Measurements from ENCODE around the gene CXCL13.
"Not testable (repeated sequence)": the region's sequence is repeated elsewhere in the genome, so short reads cannot be mapped to it uniquely, and the experiment has no call there.

CXCL13 gene, protein sequence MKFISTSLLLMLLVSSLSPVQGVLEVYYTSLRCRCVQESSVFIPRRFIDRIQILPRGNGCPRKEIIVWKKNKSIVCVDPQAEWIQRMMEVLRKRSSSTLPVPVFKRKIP
- 0.06 to 0.22 reads per million in 2 experiments for total RNA-seq

DNA sequence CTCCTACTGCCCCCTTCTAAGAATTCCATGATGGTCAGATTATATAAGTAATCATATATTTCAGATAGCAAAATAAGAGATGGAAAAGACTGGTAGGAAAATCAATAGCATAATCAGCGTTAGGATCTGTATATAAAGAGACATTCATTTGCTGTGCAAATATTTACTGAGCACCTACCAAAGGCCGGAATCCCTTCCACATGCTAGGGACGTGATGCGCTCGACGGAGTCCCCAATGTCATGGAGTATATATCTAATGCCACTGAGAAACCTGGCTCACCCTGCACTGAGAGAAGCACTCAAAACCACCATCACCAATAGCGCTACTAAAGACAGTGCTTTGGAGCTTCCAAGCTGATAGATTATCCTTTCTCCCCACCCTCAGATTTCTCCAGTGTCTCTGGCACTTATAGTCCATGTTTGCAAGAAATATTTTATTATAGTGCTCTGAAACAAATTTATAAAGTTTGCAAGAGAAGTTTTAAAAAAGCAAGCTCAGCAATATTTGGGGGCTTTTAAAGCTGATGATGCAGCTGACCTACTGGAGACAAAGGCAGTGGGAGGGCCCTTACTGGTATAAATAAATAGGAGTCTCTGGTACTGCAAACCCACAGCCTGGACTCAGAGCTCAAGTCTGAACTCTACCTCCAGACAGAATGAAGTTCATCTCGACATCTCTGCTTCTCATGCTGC is at the start of gene CXCL13:
CXCL13 (plus strand) TSS at position 611 of the 693 bp plus-strand sequence; CDS start at position 657, 46 bp downstream.
- no peak for DNase-seq (ENCODE audit: low read depth)

DNA sequence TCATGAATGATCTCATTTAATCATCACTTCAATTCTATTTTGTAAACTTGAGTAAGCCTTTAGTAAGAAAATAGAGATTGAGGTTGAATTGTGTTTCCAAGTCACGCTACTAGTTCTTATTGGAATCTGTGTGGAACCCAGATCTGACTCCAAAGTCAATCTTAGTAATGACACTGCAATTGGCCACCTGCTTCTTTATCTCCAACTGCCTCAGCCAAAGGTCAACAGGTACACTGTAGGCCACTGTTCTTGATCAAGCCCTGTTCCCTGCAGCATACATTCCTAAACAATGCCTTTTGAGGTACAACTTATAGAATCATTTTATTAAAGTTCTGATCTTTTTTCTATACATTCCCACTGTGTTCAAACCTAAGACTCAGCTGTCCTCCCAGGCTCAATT is 45.5 kb upstream of the CXCL13 start:
- no peak for DNase-seq (ENCODE audit: low read depth)

- not testable (repeated sequence) for DNase-seq (ENCODE audit: low read depth)
Measured at GRCh38 chr4:77561720-77562119, 43.9 kb upstream of the CXCL13 start.

DNA sequence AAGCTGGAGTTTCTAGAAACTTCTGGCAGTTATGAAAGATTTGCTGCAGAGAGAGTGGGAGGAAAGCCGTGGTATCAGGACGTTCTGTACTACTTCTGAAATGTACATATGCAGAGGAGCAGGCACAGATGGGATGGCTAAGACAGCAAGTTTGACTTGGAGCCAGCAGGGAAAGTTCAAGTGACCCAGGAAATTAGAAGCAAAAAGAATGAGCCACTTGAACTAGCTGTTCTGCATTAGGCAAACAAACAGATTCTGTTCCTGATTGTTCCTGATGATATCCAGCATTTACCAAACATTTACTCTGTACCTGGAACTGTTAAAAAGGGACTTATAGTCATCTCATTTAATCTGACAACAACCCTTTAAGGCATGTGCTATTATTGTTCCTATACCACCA is 41.4 kb upstream of the CXCL13 start:
- DNase-seq (ENCODE audit: low read depth): no peak

DNA sequence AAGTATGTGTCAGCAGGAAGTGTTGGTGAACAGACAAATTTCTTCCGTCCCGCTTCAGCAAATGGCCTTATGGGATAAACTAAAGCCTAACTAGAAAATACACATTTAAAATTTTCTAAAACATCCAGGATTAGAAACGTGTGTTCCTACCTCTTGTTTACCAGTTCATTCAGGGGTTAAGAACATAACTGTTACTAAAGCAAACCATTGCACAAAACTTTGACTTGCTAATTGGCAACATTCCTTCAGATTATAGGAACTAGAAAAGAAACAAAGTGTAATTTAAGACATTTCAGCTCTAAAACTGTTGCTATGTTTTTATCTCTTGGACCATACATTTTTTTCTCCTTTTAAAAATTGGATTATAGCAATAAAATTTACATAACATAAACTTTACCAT is 39.5 kb upstream of the CXCL13 start:
- DNase-seq (ENCODE audit: low read depth): no peak

GRCh38 chr4:77567549-77567948 is 38.1 kb upstream of the CXCL13 start:
- no peak for DNase-seq (ENCODE audit: low read depth)

- DNase-seq (ENCODE audit: low read depth): not testable (repeated sequence)
Measured at GRCh38 chr4:77570508-77571214, 35.0 kb upstream of the CXCL13 start.

DNA sequence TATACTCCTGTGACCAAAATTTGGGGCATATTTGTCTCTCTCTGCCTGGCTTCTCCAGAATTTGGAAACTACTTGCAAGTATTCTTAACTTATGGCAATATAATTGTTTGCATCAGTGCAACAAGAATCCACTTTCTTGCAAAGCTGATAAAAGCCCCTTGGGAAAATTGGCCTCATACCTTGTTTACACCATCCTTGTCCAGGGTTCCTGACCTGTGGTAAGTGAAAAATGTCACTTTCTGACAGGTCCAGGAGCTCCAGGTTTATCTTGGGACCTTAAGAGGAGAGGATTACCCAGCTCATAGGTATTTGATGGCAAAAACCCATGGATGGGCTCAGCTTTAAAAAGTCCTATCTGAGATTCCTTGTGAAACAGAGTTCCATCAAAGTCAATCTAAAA is 29.3 kb upstream of the CXCL13 start:
- no peak for DNase-seq (ENCODE audit: low read depth)

- no peak for DNase-seq (ENCODE audit: low read depth)
Measured at GRCh38 chr4:77578145-77578544, 27.5 kb upstream of the CXCL13 start.

DNA sequence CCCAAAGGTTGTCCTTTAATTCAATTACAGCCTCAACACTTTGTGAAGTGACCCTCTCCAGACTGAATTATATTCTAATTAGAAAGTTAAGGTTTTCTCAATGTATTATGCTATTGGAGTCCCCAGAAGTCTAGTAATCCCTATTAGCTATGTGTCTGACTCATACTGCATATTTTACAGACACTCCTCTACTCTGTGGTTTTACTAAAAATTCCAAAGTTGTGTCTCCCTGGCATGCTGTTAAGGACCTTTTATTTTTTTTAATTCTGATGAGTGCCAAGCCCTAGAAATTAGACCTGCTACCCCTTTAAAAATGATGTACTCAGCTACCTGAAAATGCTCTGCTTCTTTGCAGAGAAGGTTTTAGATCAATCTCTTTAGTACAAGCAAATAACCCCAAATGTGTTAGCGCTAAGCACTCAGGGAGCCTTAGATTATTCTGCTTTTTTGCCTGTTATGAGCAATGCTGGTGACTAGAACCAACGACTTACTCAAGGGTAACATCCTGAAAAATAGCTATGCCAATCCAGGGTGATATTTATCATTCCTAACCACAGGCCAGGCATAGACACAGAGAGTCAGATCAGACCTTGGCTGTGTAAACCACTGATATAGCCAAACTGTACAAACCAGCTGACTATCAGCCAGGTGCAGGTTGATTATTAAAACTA is 26.1 kb upstream of the CXCL13 start:
- no peak for DNase-seq (ENCODE audit: low read depth)

- DNase-seq (ENCODE audit: low read depth): no peak
Measured at GRCh38 chr4:77581724-77582123, 23.9 kb upstream of the CXCL13 start.

- no peak for DNase-seq (ENCODE audit: low read depth)
Measured at GRCh38 chr4:77582156-77582555, 23.5 kb upstream of the CXCL13 start.

- no peak for DNase-seq (ENCODE audit: low read depth)
Measured at GRCh38 chr4:77582711-77583110, 22.9 kb upstream of the CXCL13 start.

DNA sequence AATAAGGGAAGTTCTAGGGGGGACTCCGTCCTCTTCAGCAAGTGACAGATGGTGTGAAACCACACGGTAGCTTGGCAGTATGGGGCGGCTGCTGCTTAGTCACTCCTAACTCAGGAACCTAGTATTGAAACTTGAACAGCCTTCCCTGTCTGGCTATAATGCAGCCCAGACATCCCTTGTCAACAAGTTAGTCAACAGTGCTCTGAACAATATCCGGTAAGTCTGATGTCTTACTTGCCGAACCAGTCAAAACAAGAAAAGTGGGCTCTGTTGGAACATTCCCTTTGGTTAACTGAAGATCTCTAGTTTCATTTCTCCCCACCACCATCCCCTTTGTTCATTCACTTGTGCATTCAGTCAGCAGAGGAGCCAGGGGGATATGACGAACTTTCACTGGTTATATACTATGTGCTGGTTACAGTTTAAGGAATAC is 18.7 kb upstream of the CXCL13 start:
- no peak for DNase-seq (ENCODE audit: low read depth)

GRCh38 chr4:77590482-77590881 is 15.1 kb upstream of the CXCL13 start:
- no peak for DNase-seq (ENCODE audit: low read depth)

DNA sequence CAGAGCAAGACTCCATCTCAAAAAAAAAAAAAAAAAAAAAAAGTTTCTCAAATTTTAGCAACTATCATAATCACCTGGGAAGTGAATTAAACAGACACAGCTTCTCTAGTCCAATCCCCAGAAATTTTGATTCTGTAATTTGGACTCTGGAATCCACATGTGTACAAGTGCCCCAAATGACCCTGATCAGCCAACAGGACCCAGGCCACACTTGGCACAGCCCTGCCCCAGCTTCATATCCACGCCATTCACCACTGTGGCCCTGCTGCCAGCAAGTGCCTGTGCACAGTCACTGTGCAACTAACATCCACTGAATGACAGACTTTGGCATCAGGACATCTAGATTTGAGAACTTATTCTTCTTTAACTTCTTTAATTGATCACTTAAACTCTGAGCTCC is 14.1 kb upstream of the CXCL13 start:
- no peak for DNase-seq (ENCODE audit: low read depth)

- DNase-seq (ENCODE audit: low read depth): no peak
Measured at GRCh38 chr4:77593101-77593500, 12.5 kb upstream of the CXCL13 start.

GRCh38 chr4:77593993-77594392 is 11.6 kb upstream of the CXCL13 start:
- DNase-seq (ENCODE audit: low read depth): no peak

- DNase-seq (ENCODE audit: low read depth): no peak
Measured at GRCh38 chr4:77595364-77595973, 10.2 kb upstream of the CXCL13 start.

GRCh38 chr4:77599378-77599777 is 6.2 kb upstream of the CXCL13 start:
- DNase-seq (ENCODE audit: low read depth): no peak

DNA sequence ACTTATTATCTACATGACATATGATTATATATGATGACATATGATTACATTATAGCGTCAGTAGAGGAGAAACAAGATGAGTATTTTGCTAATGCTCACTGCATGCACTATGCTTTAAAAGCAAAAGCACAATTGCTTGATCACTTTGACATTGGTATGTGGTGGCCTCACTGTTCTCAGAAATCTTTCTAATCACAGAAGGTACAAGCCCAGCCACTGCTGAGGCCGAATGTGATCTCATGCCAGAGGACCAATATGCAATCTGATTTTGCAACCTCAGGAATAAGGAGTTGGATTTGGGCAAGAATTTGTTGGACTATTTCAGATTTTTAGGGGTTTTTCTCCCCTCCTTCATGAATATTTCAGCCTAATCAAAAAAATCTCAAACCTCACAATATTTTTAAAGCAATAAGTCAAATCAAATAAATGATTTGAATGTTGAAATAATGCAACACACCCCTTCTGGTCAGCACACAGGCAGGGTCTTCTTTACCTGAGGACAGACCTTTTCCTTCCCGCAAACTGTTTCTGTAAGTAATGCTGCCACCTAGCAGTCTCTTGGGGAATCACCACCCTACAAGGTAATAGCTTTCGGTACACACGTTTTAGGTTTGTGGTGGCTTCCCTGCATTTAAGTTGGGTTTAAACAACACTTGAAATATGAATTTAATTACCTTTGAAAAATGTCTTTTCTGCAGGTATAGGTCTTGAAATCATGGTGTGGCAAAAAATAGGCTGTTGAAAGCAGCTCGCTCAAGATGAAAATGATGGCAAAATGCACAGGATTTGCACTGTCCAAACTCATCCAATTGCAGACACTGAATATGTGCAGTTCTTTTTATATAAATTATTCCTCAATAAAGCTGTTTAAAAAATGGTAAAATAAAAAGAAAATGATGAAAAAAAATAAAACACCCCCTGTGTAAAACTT is 4.8 kb upstream of the CXCL13 start:
- no peak for DNase-seq (ENCODE audit: low read depth)
